Breast epithelium (tissue), 4 donors: ENCODE measurements around the gene WNK4. TPM values are rescaled to one million over a fixed set of nuclear protein-coding genes. Genes with fewer than 3 reads are reported as not detected.
A peak's percentile ranks its signal among the peaks of the same experiment; 100 is the strongest.

Source experiments
- DNase-seq, 2 donors: peaks; one replicate each; pipeline ENCODE4 v3.0.0-alpha.2; 2019; ENCODE audit warnings: low spot score in 2 of 2
- H3K27ac ChIP-seq, 2 donors: fragments of 200-600 bp; sonication (generic) in 1 of 2; one replicate each; pipeline ENCODE4 v1.5.1; 2016 to 2019; ENCODE audit warnings: mild to moderate bottlenecking in 1 of 2
- H3K27me3 ChIP-seq, 2 donors: fragments of 200-600 bp; sonication (generic) in 1 of 2; one replicate each; pipeline versions ENCODE4 v1.5.1 to v1.6.0; 2017 to 2019; ENCODE audit warnings: control low read depth in 1 of 2, mild to moderate bottlenecking in 1 of 2
- H3K36me3 ChIP-seq: fragments of 200-600 bp; one replicate; pipeline ENCODE4 v1.5.1; 2019
- H3K4me1 ChIP-seq, 2 donors: fragments of 200-600 bp; sonication (generic); one replicate each; pipeline ENCODE4 v1.5.1; 2016 to 2019; ENCODE audit warnings: control low read depth in 1 of 2
- H3K4me3 ChIP-seq, 3 donors: fragments of 200-600 bp; sonication (generic); 1 replicate in 2 of 3; 2 replicates in 1 of 3; pipeline ENCODE4 v1.5.1; 2016 to 2019; ENCODE audit warnings: mild to moderate bottlenecking in 3 of 3, moderate library complexity in 2 of 3
- H3K9me3 ChIP-seq, 2 donors: fragments of 200-600 bp; sonication (generic) in 1 of 2; one replicate each; pipeline ENCODE4 v1.5.1; 2016 to 2019; ENCODE audit warnings: control low read depth in 1 of 2
- POLR2A ChIP-seq: fragments of 450-650 bp; IDR thresholded peaks from one replicate; pipeline ENCODE4 v1.6.1; 2016; ENCODE audit warnings: antibody characterized with exemption, mild to moderate bottlenecking, moderate library complexity
- POLR2AphosphoS5 ChIP-seq, 3 donors: sonication (generic); formaldehyde crosslinking; IDR thresholded peaks; one replicate each; pipeline ENCODE4 v1.6.1; 2017; ENCODE audit warnings: antibody characterized with exemption in 3 of 3
- intact Hi-C: fragments of 100-400 bp; cut with DNase I; formaldehyde crosslinking; loops from one replicate; pipeline ENCODE4 v1.15.1; 2023; ENCODE audit warnings: low total_unique reads
- total RNA-seq, 3 donors: library from RNA; depleted of rRNA; stranded (reverse); fragments of >200 nt; gene quantifications; one replicate each; pipeline ENCODE4 v1.1.0, GENCODE V29; 2016
- TF ChIP-seq, protein P1 (sequence below), 3 donors: fragments of 450-650 bp; IDR thresholded peaks; one replicate each; pipeline ENCODE4 v1.5.1; 2016 to 2017; ENCODE audit warnings: antibody characterized with exemption in 3 of 3, mild to moderate bottlenecking in 3 of 3, moderate library complexity in 3 of 3

Gene WNK4
- total RNA-seq, 3 donors from 2014 or later = 0.16 to 4.1 (median 0.66) TPM

GRCh38 chr17:42779304-42779935, 990 bp upstream of the WNK4 start:
- Histone ChIP-seq H3K27me3 (peaks cover 0 to 26% of the 10 kb centered on the region in 2 donors), H3K36me3 (peaks cover 3% of the 10 kb centered on the region), H3K27ac (peak overlapping the region; percentile 10 to 61), H3K9me3 (no peaks in the 10 kb centered on the region), H3K4me1 (no peaks in the 10 kb centered on the region), H3K4me3 (no peak overlapping the region)
- intact Hi-C loops = loop anchor here (5.0 kb wide), 1 partner anchor 817 kb away; no protein-coding TSS in a partner anchor
- TF ChIP-seq, protein P1, sequence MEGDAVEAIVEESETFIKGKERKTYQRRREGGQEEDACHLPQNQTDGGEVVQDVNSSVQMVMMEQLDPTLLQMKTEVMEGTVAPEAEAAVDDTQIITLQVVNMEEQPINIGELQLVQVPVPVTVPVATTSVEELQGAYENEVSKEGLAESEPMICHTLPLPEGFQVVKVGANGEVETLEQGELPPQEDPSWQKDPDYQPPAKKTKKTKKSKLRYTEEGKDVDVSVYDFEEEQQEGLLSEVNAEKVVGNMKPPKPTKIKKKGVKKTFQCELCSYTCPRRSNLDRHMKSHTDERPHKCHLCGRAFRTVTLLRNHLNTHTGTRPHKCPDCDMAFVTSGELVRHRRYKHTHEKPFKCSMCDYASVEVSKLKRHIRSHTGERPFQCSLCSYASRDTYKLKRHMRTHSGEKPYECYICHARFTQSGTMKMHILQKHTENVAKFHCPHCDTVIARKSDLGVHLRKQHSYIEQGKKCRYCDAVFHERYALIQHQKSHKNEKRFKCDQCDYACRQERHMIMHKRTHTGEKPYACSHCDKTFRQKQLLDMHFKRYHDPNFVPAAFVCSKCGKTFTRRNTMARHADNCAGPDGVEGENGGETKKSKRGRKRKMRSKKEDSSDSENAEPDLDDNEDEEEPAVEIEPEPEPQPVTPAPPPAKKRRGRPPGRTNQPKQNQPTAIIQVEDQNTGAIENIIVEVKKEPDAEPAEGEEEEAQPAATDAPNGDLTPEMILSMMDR (IDR thresholded peaks at IDR 0.05) = no peak
- no peak for TF ChIP-seq POLR2AphosphoS5 (IDR thresholded peaks at IDR 0.05)
- no peak for TF ChIP-seq POLR2A
- DNase-seq = no peak

- H3K4me3 ChIP-seq = peak overlapping the region; percentile 27 to 70 (median 57)
- peaks cover 3% of the 10 kb centered on the region for H3K36me3 ChIP-seq
- no peaks in the 10 kb centered on the region for H3K4me1 ChIP-seq
- H3K27ac ChIP-seq = peak overlapping the region in 1 of 2 donors; percentile 61
- no peaks in the 10 kb centered on the region for H3K9me3 ChIP-seq
- no peak for DNase-seq
- intact Hi-C loops = no loop called here
- TF ChIP-seq, protein P1 (IDR thresholded peaks at IDR 0.05) = no peak
- TF ChIP-seq POLR2AphosphoS5 (IDR thresholded peaks at IDR 0.05) (no peak), POLR2A (no peak)
- H3K27me3 ChIP-seq = peaks cover 0 to 34% of the 10 kb centered on the region in 2 donors
Measured at GRCh38 chr17:42780851-42781638, 635 bp downstream of the WNK4 start.

GRCh38 chr17:42781639-42782165, 1.3 kb downstream of the WNK4 start:
- H3K4me3 ChIP-seq = peak overlapping the region in 2 of 3 donors; percentile 57 to 70
- H3K9me3 ChIP-seq = no peaks in the 10 kb centered on the region
- intact Hi-C loops = no loop called here
- TF ChIP-seq, protein P1 (IDR thresholded peaks at IDR 0.05) = no peak
- no peak for TF ChIP-seq POLR2AphosphoS5 (IDR thresholded peaks at IDR 0.05)
- no peak for TF ChIP-seq POLR2A
- no peaks in the 10 kb centered on the region for H3K4me1 ChIP-seq
- no peak overlapping the region for H3K27ac ChIP-seq
- no peak for DNase-seq
- peaks cover 3% of the 10 kb centered on the region for H3K36me3 ChIP-seq
- peaks cover 0 to 39% of the 10 kb centered on the region in 2 donors for H3K27me3 ChIP-seq

DNA sequence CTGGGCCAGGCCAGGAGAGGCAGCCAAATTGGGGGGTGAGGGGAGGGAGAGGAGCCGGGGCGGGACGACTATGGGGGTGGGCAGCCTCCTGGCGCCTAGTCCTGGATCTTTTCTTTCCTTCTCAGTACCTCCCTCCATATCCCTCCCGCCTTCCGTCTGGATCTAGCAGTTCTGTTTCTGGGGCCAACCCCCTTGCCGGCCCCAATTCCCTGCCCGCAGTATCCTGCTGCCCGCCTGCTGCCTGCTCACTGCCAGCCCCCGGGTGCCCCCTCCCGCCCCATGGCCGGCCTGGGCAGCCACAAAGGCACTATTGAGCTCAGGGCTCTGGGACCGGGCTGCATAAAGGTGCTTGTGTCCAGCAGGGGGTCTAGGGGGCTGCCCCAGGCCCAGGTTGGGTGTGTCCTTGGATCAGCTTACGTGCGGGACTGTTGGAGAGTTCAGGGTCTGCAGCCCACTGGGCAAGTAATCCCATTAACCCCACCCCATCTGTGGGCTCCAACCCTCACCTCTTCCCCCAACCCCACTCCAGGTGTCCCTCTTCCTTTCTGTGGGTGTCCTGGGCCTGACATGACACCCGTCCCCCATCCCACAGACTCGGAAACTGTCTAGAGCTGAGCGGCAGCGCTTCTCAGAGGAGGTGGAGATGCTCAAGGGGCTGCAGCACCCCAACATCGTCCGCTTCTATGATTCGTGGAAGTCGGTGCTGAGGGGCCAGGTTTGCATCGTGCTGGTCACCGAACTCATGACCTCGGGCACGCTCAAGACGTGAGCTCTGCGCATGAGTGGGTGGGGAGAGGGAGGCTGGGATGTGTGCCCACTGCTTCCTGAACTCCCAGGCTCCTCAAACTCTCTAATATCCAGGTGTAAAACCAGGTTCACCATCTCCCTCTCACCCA, 2.0 kb downstream of the WNK4 start:
- DNase-seq = no peak
- H3K4me1 ChIP-seq = no peaks in the 10 kb centered on the region
- H3K27ac ChIP-seq = no peak overlapping the region
- H3K27me3 ChIP-seq = peaks cover 0 to 39% of the 10 kb centered on the region in 2 donors
- intact Hi-C loops = no loop called here
- peaks cover 3% of the 10 kb centered on the region for H3K36me3 ChIP-seq
- no peaks in the 10 kb centered on the region for H3K9me3 ChIP-seq
- TF ChIP-seq, protein P1 (IDR thresholded peaks at IDR 0.05) = no peak
- TF ChIP-seq POLR2A = no peak
- no peak for TF ChIP-seq POLR2AphosphoS5 (IDR thresholded peaks at IDR 0.05)
- H3K4me3 ChIP-seq = peak overlapping the region in 2 of 3 donors; percentile 57 to 70
